Measurements from ENCODE around the gene NBAS.

- TF ChIP-seq POLR2A (IDR thresholded peaks at IDR 0.05) (no peak), CTCF (IDR thresholded peaks at IDR 0.05) (no peak)
These were observed 103.3 kb downstream of the NBAS start for GRCh38 chr2:15457868-15458267.

All from ovary (tissue), 3 donors.